GM18499 (cell line): ENCODE data around the gene OPRD1.
"Not testable (repeated sequence)": the region's sequence is repeated elsewhere in the genome, so short reads cannot be mapped to it uniquely, and the experiment has no call there.

Experiments
- ATAC-seq: cut with Tn5 transposase; IDR thresholded peaks from one replicate; pipeline ENCODE4 v1.9.1; 2021; ENCODE audit warnings: moderate number of reproducible peaks; ENCODE audit not compliant: insufficient read depth, unreplicated experiment

The OPRD1 gene

DNA sequence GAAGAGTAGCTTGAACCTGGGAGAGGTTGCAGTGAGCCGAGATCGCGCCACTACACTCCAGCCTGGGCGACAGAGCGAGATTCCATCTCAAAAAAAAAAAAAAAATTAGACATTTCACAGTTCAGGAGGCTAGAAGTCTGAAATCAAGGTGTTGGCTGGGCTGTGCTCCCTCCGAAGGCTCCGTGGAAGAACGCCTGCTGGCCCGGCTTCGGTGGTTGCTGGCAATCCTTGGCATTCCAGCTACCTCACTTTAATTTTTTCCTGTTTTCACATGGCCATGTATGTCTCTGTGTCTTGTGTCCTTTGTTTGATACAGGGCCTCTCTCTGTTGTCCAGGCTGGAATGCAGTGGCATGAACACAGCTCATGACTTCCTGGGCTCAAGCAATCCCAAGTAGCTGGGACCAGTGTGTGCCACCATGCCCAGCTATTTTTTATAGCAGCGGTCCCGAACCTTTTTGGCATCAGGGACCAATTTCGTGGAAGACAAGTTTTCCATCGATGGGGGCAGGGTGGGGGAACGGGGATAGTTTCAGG is 24.5 kb downstream of the OPRD1 start:
- no peak for ATAC-seq

DNA sequence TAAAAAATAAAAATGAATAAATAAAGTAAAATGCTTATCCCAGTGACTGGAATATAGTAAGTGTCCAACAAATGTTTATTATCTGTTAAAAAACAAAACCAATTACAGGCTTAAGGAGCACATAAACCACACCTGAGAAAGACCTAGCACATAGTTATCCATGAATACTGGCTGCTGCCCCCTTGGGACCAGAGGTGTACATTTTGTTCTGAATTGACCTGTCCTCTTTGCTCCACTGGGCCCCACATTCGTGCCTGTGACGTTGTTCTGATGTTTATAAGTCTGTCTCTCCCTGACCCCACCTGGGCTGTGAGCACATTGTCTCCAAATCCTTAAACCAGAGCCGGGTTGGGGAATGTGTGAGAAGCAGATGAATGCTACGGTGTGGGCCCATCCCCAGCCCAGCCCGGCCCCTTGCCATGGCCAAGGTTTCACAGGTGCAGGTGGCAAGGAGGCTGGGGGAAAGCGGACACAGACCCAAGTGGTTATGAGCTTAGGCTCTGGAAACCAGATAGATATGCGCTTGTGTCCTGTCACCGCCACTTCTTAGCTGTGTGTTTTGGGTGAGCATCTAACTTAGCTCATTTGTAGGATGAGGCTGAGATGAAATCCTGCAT is 29.1 kb downstream of the OPRD1 start:
- ATAC-seq = no peak

GRCh38 chr1:28845786-28846543 is 34.0 kb downstream of the OPRD1 start:
- no peak for ATAC-seq

- ATAC-seq = not testable (repeated sequence)
Observed at GRCh38 chr1:28847207-28847606, 35.2 kb downstream of the OPRD1 start.

DNA sequence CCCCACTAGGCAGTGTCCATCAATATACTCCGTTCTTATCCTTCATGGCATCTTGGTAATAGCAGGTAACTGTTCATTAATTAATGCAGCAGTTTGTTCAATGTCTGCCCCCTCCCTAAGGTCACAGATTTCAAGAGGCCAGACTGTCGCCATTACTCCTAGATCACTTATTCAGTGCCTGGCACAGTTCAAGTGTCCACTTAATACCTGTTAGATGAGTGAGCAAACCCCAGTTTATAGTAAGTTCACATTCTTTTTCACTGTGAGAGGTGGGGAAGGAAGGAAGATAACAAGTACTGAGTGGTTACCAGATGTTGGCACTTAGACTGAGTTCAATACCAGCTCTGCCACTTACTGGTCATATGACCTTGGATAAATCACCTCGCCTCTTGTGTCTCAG is 36.4 kb downstream of the OPRD1 start:
- no peak for ATAC-seq

DNA sequence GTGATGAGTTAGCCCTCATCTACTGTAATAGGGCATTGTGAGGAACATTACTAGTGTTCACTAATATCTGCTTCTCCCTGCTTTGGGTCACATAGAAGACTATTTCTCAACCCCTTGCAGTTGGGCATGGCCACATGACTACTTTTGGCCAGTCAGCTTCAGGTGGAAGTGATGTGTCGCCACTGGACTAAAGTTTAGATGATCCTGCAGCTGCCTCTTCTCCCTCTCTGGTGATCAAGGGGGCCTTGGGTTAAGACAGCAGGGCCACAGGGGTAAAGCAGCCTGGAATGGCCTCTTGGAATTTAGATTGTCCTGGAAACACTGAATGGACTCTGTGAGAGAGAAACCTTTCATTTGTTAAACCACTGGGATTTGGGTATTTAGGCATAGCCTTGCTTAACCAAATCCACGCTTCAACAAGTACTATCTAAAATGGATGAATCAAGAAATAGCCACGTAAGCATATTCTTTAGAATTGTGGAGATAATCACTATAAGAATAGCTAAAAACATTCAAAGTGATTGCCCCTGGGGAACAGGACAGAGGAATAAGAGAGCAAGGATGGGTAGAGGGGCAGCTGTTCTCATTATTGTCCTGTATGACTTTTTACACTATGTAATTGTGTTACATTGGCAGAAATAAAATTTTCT is 41.2 kb downstream of the OPRD1 start:
- no peak for ATAC-seq

DNA sequence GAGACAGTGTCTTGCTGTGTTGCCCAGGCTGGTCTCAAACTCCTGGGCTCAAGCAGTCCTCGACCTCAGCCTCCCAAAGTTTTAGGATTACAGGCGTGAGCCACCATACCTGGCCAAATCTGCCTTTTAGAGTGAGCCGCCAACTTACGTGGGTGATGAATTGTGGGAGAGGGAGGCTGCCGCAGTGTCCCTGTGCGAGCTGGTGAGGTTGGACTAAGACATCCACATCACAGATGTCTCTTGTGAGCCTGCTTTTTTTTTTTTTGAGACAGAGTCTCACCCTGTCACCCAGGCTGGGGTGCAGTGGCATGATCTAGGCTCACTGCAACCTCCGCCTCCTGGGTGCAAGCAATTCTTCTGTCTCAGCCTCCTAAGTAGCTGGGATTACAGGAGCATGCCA is 42.4 kb downstream of the OPRD1 start:
- ATAC-seq = not testable (repeated sequence)

- no peak for ATAC-seq
Observed at GRCh38 chr1:28855046-28855445, 43.1 kb downstream of the OPRD1 start.

DNA sequence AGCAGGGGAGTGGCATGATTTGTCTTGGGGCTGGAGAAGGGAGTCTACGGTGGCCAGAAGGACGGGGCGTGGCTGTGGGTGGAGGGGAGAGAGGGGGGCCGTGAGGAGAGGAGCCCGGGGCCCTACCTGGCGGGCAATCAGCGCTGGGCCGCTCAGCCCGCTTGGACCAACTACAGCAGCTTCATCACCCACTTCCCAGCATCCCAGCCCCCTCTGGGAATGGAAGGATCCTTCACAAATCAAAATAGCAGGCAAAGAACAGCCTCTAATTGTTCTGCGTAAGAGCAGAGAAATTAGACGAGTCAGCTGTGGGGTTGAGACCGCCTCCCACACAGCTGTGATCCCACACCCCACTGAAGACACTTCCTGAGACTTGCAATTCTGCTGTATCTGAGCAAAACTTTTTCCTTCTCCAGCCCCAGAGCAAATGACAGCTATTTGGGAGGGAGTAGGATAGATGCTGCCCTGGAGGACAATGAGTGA is 43.5 kb downstream of the OPRD1 start:
- ATAC-seq = no peak

- ATAC-seq = no peak
Observed at GRCh38 chr1:28855969-28856368, 44.0 kb downstream of the OPRD1 start.

- ATAC-seq = no peak
Observed at GRCh38 chr1:28860332-28861073, 48.5 kb downstream of the OPRD1 start.

DNA sequence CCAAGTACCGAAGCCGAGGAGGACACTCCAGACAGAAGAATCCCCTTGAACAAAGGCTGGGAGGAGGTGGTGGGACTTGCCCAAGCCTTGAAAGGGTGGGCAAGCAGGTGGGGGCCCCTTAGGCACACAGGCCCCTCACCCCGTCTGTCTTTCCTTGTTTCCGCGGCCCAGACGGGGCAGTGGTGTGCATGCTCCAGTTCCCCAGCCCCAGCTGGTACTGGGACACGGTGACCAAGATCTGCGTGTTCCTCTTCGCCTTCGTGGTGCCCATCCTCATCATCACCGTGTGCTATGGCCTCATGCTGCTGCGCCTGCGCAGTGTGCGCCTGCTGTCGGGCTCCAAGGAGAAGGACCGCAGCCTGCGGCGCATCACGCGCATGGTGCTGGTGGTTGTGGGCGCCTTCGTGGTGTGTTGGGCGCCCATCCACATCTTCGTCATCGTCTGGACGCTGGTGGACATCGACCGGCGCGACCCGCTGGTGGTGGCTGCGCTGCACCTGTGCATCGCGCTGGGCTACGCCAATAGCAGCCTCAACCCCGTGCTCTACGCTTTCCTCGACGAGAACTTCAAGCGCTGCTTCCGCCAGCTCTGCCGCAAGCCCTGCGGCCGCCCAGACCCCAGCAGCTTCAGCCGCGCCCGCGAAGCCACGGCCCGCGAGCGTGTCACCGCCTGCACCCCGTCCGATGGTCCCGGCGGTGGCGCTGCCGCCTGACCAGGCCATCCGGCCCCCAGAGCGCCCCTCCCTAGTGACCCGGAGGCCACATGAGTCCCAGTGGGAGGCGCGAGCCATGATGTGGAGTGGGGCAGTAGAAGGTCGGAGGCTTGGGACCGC is 50.8 kb downstream of the OPRD1 start:
- ATAC-seq = no peak

GRCh38 chr1:28864695-28865094 is 52.7 kb downstream of the OPRD1 start:
- ATAC-seq = no peak

- ATAC-seq = no peak
Observed at GRCh38 chr1:28865997-28866650, 54.2 kb downstream of the OPRD1 start.

DNA sequence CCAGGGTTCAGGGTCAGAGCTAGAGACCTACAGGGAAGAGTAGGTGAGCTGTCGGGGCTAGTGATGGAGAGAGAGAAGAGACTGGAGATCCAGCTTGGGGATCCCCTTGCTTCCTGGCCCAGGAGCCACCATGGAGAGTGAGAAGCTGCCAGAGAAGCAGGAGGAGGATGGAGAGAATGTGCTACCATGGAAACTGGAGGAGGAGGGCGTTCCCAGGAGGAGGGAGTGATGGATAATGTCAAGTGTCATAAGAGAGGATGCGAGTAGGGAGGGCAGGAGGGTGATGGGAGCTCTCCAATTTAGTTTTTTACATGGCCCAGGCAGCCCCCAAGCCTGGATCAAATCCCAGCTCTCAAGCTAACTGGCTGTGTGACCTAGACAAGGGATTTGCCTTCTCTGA is 55.9 kb downstream of the OPRD1 start:
- ATAC-seq = no peak

- ATAC-seq = no peak
Observed at GRCh38 chr1:28869952-28870351, 58.0 kb downstream of the OPRD1 start.

DNA sequence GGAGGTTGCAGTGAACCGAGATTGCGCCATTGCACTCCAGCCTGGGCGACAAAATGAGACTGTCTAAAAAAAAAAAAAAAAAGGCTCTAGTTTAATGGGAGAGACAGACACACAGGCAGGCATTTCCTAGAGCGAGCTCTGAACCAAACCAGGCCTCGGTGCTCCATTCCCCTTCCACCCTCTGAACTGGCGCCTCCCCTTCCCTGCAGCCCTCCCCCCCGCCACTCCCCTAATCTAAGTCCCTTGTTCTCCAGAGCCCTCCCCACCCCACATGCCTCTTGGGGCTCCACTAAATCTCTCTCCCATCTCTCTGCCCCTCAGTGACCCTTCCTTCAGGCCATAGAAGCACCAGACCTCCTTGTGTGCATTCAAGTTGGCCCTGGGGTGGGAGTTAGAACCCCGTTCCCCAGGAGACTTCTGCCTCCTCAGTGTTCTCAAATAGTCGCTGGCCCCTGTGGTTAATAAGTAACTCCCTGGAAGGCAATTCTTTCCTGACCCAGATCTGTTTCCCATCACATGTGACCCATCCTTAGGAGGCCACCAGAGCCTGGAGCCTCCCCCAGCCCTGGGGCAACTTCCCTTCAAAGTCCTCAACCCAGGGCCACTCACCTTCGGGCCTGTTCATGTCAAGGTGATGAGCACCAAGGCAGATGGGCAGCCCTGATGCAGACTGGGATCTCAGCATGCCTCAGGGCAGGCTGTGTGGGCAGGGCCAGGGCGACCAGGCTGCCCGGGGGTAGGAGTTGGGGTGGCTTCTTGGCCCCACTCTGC is 59.8 kb downstream of the OPRD1 start:
- no peak for ATAC-seq

- ATAC-seq = not testable (repeated sequence)
Observed at GRCh38 chr1:28875134-28875533, 63.2 kb downstream of the OPRD1 start.
